GM12865 (cell line): ENCODE data around the gene KIF13A.
"Not testable (repeated sequence)": the region's sequence is repeated elsewhere in the genome, so short reads cannot be mapped to it uniquely, and the experiment has no call there.

Experiments used
- DNase-seq: peaks from one replicate; pipeline ENCODE4 v3.0.0; 2010; ENCODE audit warnings: low read depth
- H3K4me3 ChIP-seq: 2 replicates; pipeline ENCODE4 v1.5.1; 2011; ENCODE audit warnings: mild to moderate bottlenecking, low read depth, low read length, control low read depth
- TF ChIP-seq, protein P1 (sequence below): IDR thresholded peaks from 2 replicates; pipeline ENCODE4 v1.5.1; 2011; ENCODE audit warnings: low read length, control low read depth, low read depth, inconsistent platforms; ENCODE audit not compliant: insufficient read depth; ENCODE audit errors: missing control alignments

Gene KIF13A

DNA sequence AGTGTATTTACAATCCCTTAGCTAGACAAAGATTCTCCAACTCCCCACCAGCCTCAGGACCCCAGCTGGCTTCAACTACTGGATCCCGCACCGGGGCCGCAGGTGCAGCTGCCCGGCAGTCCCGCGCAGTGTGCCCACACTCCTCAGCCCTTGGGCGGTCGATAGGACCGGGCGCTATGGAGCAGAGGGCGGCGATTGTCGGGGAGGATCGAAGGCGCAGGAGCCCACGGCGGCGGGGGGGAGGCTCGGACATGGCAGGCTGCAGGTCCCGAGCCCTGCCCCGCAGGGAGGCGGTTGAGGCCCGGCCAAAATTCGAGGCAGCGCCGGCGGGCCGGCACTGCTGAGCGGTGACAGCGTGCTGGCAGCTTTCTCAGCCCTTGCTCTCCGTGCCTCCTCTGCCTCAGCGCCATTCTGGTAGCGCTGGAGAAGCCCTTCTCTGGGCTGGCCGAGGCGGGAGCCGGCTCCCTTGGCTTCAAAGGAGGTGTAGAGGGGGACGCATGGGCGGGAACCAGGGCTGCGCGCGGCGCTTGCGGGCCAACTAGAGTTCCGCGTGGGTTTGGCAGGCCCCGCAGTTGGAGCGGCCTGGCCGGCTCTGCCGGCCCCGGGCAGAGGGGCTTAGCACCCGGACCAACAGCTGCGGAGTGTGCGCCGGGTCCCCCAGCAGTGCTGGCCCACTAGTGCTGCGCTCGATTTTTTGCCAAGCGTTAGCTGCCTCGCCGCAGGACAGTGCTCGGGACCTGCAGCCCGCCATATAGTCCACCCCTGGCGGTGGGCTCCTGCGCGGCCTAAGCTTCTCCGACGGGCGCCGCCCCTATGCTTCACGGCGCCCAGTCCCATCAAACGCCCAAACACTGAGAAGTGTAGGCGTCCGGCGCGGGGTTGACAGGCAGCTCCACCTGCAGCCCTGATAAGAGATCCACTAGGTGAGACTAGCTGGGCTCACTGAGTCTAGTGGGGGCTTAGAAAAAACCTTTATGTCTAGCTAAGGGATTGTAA is 32.4 kb upstream of the KIF13A start:
- H3K4me3 ChIP-seq = no peak overlapping the region
- TF ChIP-seq, protein P1, sequence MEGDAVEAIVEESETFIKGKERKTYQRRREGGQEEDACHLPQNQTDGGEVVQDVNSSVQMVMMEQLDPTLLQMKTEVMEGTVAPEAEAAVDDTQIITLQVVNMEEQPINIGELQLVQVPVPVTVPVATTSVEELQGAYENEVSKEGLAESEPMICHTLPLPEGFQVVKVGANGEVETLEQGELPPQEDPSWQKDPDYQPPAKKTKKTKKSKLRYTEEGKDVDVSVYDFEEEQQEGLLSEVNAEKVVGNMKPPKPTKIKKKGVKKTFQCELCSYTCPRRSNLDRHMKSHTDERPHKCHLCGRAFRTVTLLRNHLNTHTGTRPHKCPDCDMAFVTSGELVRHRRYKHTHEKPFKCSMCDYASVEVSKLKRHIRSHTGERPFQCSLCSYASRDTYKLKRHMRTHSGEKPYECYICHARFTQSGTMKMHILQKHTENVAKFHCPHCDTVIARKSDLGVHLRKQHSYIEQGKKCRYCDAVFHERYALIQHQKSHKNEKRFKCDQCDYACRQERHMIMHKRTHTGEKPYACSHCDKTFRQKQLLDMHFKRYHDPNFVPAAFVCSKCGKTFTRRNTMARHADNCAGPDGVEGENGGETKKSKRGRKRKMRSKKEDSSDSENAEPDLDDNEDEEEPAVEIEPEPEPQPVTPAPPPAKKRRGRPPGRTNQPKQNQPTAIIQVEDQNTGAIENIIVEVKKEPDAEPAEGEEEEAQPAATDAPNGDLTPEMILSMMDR = no peak
- DNase-seq = no peak

DNA sequence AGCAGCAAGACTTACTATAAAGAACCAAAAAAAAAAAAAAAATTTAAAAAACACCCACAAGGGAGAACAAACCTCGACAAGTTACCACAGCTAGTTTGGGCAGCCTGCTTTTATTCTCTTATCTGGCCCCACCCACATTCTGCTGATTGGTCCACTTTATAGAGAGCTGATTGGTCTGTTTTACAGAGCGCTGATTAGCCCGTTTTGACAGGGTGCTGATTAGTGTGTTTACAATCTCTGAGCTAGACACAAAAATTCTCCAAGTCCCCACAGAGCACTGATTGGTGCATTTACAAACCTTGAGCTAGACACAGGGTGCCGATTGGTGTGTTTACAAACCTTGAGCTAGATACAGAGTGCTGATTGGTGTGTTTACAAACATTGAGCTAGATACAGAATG is 31.7 kb upstream of the KIF13A start:
- H3K4me3 ChIP-seq, DNase-seq: not testable (repeated sequence)

DNA sequence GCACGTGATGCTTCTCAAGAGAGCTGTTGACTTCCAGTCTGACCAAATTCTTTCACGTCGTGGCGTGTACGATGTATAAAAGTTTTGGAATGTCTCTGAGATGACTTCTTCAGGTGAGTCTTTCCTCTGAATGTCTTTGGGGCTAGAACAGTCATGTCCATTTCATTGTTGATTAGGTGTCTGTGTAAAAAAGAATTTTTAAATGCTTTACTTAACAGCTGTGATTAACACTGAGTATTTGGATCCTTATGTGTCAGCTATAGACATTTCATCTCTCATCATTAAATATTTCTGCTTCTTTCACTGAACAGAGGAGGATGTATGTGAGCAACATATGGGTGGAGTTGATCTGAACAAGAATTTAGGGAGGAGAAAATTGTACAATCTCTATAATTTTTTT is 29.3 kb upstream of the KIF13A start:
- DNase-seq = no peak
- H3K4me3 ChIP-seq = no peak overlapping the region
- TF ChIP-seq, protein P1 = no peak

DNA sequence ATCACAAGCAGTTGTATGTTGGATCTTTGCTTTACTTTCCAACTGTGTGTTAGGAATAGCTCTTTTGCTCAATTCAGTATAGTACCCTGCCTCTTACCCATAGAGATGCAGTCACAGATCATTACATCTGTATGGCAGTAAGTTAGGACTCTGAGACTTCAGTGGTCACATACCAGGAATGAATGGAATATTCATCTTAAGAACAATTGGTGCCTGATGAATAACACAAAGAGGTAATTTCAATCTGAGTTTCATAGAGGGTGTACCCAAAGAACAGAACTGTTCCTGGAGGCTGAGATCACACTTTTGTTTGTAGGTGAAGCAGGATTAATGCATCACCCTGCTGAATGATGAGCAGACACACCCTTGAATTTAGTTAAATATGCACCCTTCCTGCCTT is 28.7 kb upstream of the KIF13A start:
- TF ChIP-seq, protein P1 = no peak
- no peak for DNase-seq
- H3K4me3 ChIP-seq = no peak overlapping the region

DNA sequence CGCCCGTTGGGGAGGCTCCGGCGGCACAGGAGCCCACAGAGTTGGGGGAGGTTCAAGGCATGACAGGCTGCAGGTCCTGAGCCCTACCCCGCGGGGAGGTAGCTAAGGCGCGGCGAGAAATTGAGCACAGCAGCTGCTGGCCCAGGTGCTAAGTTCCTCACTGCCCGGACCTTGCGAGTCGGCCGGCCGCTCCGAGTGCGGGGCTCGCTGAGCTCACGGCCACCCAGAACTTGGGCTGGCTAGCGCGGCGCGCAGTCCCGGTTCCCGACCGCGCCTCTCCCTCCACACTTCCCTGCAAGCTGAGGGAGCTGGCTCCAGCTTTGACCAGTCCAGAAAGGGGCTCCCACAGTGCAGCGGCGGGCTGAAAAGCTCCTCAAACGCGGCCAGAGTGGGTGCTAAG is 23.9 kb upstream of the KIF13A start:
- TF ChIP-seq, protein P1 = no peak

DNA sequence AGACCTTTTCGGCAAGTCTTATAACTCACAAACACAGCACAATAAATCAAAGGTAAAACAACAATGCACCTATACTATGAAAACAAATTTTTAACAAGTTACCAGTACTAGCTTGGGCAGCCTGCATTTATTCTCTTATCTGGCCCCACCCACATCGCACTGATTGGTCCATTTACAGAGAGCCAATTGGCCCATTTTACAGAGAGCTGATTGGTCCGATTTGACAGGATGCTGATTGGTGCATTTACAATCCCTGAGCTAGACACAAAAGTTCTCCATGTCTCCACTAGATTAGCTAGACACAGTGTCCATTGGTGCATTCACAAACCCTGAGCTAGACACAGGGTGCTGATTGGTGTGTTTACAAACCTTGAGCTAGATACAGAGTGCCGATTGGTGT is 23.1 kb upstream of the KIF13A start:
- H3K4me3 ChIP-seq, DNase-seq: not testable (repeated sequence)

More for the DNA sequence above, 23.9 kb upstream of the KIF13A start:
- no peak overlapping the region for H3K4me3 ChIP-seq
- no peak for DNase-seq

DNA sequence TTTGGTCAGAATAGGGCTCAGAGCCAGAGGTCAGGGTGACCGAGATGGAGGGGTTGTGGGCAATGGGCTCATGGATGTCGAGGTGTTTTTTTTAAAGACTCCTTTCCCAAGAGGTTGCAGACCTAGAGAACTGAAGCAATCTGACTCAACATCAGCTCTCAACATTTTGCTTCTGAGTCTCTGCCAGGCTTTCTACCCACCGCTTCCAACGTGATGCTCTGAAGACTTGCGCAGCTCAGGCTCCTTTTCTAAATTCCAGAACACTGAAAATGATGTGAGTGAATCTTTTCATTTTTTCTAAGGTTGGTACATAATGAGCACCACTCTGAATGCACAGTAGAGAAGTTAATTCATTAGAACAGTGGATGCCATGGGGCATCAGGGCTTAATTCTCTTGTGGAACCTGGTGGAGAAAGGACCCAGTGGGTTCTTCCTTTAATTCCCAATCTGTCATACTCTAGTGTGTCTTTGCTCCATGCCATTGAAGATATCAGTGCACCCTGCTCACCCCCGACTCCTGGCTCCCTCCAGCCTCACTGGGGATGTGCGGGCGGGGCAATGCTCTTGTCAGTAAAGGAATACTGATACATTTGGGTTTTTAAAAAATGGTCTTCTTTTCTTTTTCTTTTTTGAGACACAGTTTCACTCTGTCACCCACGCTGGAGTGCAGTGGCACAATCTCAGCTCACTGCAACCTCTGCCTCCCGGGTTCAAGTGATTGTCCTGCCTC is 17.0 kb upstream of the KIF13A start:
- H3K4me3 ChIP-seq = no peak overlapping the region
- TF ChIP-seq, protein P1 = no peak
- no peak for DNase-seq

DNA sequence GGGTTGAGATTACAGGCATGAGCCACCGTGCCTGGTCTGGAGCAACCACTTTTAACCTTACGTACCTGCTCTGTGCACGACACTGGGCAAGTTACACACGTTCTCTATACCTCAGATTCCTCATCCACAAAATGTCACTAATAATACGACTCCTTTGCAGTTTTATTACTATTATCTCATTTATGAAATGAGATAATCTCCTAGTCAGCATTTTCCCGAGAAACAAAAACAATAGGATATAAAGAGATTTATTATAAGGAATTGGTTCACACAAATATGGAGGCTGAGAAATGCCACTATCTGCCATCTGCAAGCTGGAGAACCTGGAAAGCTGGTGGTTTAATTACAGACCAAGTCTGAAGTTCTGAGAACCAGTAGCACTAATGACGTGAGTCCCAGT is 12.0 kb upstream of the KIF13A start:
- DNase-seq = no peak
- H3K4me3 ChIP-seq = no peak overlapping the region
- TF ChIP-seq, protein P1 = no peak
